Measurements from ENCODE around the gene FKBP4. TPM values are rescaled to one million over a fixed set of nuclear protein-coding genes. Genes with fewer than 3 reads are reported as not detected.

The FKBP4 gene
- total and polyA plus RNA-seq, 2 of the 8 experiments (the other 6 are each of a cell fraction or from before 2014, with no cell fraction given), result 72.6 to 243 TPM

GRCh38 chr12:2752676-2753371, 41.9 kb upstream of the FKBP4 start:
- Histone ChIP-seq H3K4me1 (replicated peaks in 1 of 4; ENCODE audit: control insufficient read depth in 3 of 4, insufficient read depth in 4 of 4, low read length in 3 of 4) (peaks cover 6 to 18% (median 15%) of the 10 kb centered on the region in 4 experiments), H3K4me2 (ENCODE audit: insufficient read depth in 1 of 2, low read depth in 2 of 2, low read length in 2 of 2) (peak overlapping the region; percentile 56 to 76)
- peak; percentile 69 for FAIRE-seq
- TF ChIP-seq FOSL1 (IDR thresholded peaks at IDR 0.05; ENCODE audit: insufficient read depth, low read depth, low read length), result no peak
- no peak for TF ChIP-seq SP4 (IDR thresholded peaks at IDR 0.05; ENCODE audit: low read length)
- TF ChIP-seq RXRA (IDR thresholded peaks at IDR 0.05; ENCODE audit: insufficient read depth, low read depth, low read length), result no peak
- no peak for TF ChIP-seq USF2 (IDR thresholded peaks at IDR 0.05; ENCODE audit: low read length)
- TF ChIP-seq CHD2 (IDR thresholded peaks at IDR 0.05; ENCODE audit: low read length), result no peak
- TF ChIP-seq EGR1 (IDR thresholded peaks at IDR 0.05; ENCODE audit: borderline replicate concordance, low read depth, low read length), result no peak
- peak; percentile 41 for TF ChIP-seq RNF2 (IDR thresholded peaks at IDR 0.05; ENCODE audit: borderline replicate concordance, low read depth, low read length, missing control alignments, poor library complexity, severe bottlenecking)
- no peak for TF ChIP-seq BACH1 (IDR thresholded peaks at IDR 0.05; ENCODE audit: low read length)
- TF ChIP-seq E2F6 (IDR thresholded peaks at IDR 0.05), result peak; percentile 55; the same call in 1 of the 2 replicates

More at GRCh38 chr12:2752676-2753371, 41.9 kb upstream of the FKBP4 start:
- Histone ChIP-seq H2BK120ac (replicated peaks; ENCODE audit: low read depth, low read length) (no peak overlapping the region), H2AFZ (ENCODE audit: low read length) (no peak overlapping the region), H3K79me2 (ENCODE audit: control insufficient read depth in 1 of 2, insufficient read depth in 2 of 2, low read length in 2 of 2) (no peaks in the 10 kb centered on the region), H3K79me1 (ENCODE audit: low read depth, low read length) (no peaks in the 10 kb centered on the region), H3K56ac (replicated peaks; ENCODE audit: insufficient read length, low read depth, low read length) (no peak overlapping the region), H2BK20ac (ENCODE audit: low read length) (no peak overlapping the region), H3K23me2 (ENCODE audit: low read depth, low read length) (peaks cover 6% of the 10 kb centered on the region; the same call in 1 of the 2 replicates), H2AK5ac (ENCODE audit: low read depth, low read length) (no peak overlapping the region), H4K20me1 (replicated peaks in 1 of 2; ENCODE audit: control insufficient read depth in 1 of 2, insufficient read depth in 2 of 2, low read length in 2 of 2) (no peaks in the 10 kb centered on the region), H3K9me3 (ENCODE audit: insufficient read depth in 2 of 2, low read depth in 1 of 2, low read length in 1 of 2) (no peaks in the 10 kb centered on the region), H2BK12ac (ENCODE audit: low read depth, low read length) (no peak overlapping the region), H2BK15ac (ENCODE audit: low read length) (no peak overlapping the region), H3K9ac (replicated peaks in 1 of 4; ENCODE audit: extremely low read depth in 1 of 4, low read depth in 3 of 4, low read length in 3 of 4) (no peak overlapping the region), H3K14ac (ENCODE audit: insufficient read length) (no peak overlapping the region), H3K4ac (replicated peaks; ENCODE audit: insufficient read length, low read depth, low read length) (no peak overlapping the region), H3K27me3 (replicated peaks in 1 of 4; ENCODE audit: control insufficient read depth in 3 of 4, extremely low read depth in 1 of 4, insufficient read depth in 3 of 4, low read length in 3 of 4) (peaks cover 0 to 9% (median 8%) of the 10 kb centered on the region in 4 experiments; a peak in 4 of 7 replicates), H4K91ac (replicated peaks; ENCODE audit: insufficient read length, low read length) (no peak overlapping the region), H3K4me3 (ENCODE audit: extremely low read depth in 1 of 4, insufficient read depth in 2 of 4, low read depth in 3 of 4, low read length in 4 of 4) (peak overlapping the region in 3 of 4 experiments; percentile 5 to 45 (median 14); a peak in 5 of 8 replicates), H4K8ac (ENCODE audit: extremely low read depth, insufficient read depth, low read length) (no peak overlapping the region), H4K5ac (ENCODE audit: insufficient read length, low read depth, low read length) (no peak overlapping the region), H2BK5ac (ENCODE audit: low read depth, low read length) (no peak overlapping the region), H3K36me3 (ENCODE audit: control insufficient read depth in 2 of 4, insufficient read depth in 4 of 4, low read length in 3 of 4) (no peaks in the 10 kb centered on the region), H3K18ac (ENCODE audit: extremely low read depth, low read length) (no peak overlapping the region), H3K27ac (ENCODE audit: low read depth, low read length) (no peak overlapping the region), H3K23ac (ENCODE audit: insufficient read length) (no peak overlapping the region)
- 11% methylated on average over 47 of the region's 58 CpGs; no CpG with 5 or more reads in 1 of the 2 experiments for WGBS, 2 experiments (ENCODE audit: extremely low coverage in 1 of 2, insufficient coverage in 1 of 2, insufficient read length in 1 of 2, insufficient replicate concordance in 2 of 2, low coverage in 1 of 2, low lambda C conversion rate in 2 of 2, missing lambda C conversion rate in 1 of 2)
- CTCF ChIA-PET (ENCODE audit: partially characterized antibody), result interaction anchor here (0.7 to 7.0 kb wide), 8 partner anchors 13 to 1100 kb away, joined by 3 to 55 read pairs (median 5); no protein-coding TSS in a partner anchor
- peak; percentile 74 to 97 for DNase-seq (ENCODE audit: low read depth in 1 of 2, low spot score in 2 of 2)
- POLR2A ChIA-PET (ENCODE audit: partially characterized antibody), result interaction anchor here (0.6 to 1.4 kb wide), 5 partner anchors 12 to 238 kb away, joined by 3 read pairs; no protein-coding TSS in a partner anchor
